Karpas-422 (cell line): Measurements from ENCODE around the gene ASXL2. TPM values are rescaled to one million over a fixed set of nuclear protein-coding genes. Genes with fewer than 3 reads are reported as not detected.
"Not testable (repeated sequence)": the region's sequence is repeated elsewhere in the genome, so short reads cannot be mapped to it uniquely, and the experiment has no call there.

ENCODE experiments used
- DNase-seq: peaks from one replicate; pipeline ENCODE4 v3.0.0-alpha.2; 2015
- H2AFZ ChIP-seq: fragments of 200-600 bp; sonication (generic); 2 replicates; pipeline ENCODE4 v1.6.1; 2014; ENCODE audit warnings: antibody characterized with exemption, low read length, mixed read lengths
- H3K27ac ChIP-seq: fragments of 200-600 bp; sonication (generic); 2 replicates; pipeline ENCODE4 v1.5.1; 2014; ENCODE audit warnings: mild to moderate bottlenecking, low read length, moderate library complexity
- H3K27me3 ChIP-seq: fragments of 200-600 bp; sonication (generic); 2 replicates; pipeline ENCODE4 v1.6.1; 2014; ENCODE audit warnings: low read length, mixed read lengths
- H3K36me3 ChIP-seq: fragments of 200-600 bp; sonication (generic); 2 replicates; pipeline ENCODE4 v1.6.1; 2014; ENCODE audit warnings: low read length, mixed read lengths; ENCODE audit not compliant: insufficient read depth
- H3K4me1 ChIP-seq: fragments of 200-600 bp; sonication (generic); 2 replicates; pipeline ENCODE4 v1.6.1; 2014; ENCODE audit warnings: mild to moderate bottlenecking, low read length, mixed read lengths
- H3K4me2 ChIP-seq: fragments of 200-600 bp; sonication (generic); 2 replicates; pipeline ENCODE4 v1.6.1; 2014; ENCODE audit warnings: low read length, low read depth, mild to moderate bottlenecking; ENCODE audit not compliant: poor library complexity, severe bottlenecking
- H3K4me3 ChIP-seq: fragments of 200-600 bp; sonication (generic); 2 replicates; pipeline ENCODE4 v1.5.1; 2014; ENCODE audit warnings: mild to moderate bottlenecking, antibody characterized with exemption, low read length, mixed read lengths
- H3K79me2 ChIP-seq: fragments of 200-600 bp; sonication (generic); 2 replicates; pipeline ENCODE4 v1.6.1; 2014; ENCODE audit warnings: mild to moderate bottlenecking, low read length, mixed read lengths
- H3K9ac ChIP-seq: fragments of 200-600 bp; sonication (generic); 2 replicates; pipeline ENCODE4 v1.6.0; 2014; ENCODE audit warnings: low read length
- H3K9me2 ChIP-seq: fragments of 200-600 bp; sonication (generic), shearing (Covaris generic); replicated peaks from 2 replicates; pipeline ENCODE4 v1.6.0; 2014; ENCODE audit warnings: mild to moderate bottlenecking, low read length, moderate library complexity; ENCODE audit not compliant: insufficient read depth
- H3K9me3 ChIP-seq: fragments of 300-700, 200-600 bp; sonication (generic); 2 replicates; pipeline ENCODE4 v1.6.1; 2014; ENCODE audit warnings: low read length, mixed read lengths
- H4K20me1 ChIP-seq: fragments of 200-600 bp; sonication (generic); 2 replicates; pipeline ENCODE4 v1.6.1; 2014; ENCODE audit warnings: mild to moderate bottlenecking, antibody characterized with exemption, low read length, low read depth; ENCODE audit not compliant: insufficient read depth
- total RNA-seq: library from RNA; depleted of rRNA; stranded (reverse); fragments of >200 nt; shearing (Covaris generic); gene quantifications from 2 replicates; pipeline ENCODE4 v1.2.3, GENCODE V29; 2014; ENCODE audit warnings: low replicate concordance

ASXL2 gene
- total RNA-seq, 1 experiment from 2014 or later: 17.6 TPM

DNA sequence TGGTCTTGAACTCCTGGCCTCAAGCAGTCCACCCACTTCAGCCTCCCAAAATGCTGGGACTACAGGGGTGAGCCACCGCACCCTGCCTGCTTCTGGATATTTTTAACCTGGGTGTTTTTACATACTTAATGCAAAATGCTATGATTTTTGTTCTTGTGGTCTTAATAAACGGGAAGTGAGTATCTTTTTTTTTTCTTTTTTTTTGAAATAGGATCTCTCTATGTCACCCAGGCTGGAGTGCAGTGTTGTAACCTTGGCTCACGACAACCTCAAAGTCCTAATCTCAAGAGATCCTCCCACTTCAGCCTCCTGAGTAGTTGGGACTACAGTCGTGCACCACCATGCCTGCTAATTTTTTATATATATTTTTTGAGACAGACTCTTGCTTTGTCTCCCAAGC, 19.2 kb upstream of the ASXL2 start:
- H3K79me2 ChIP-seq: no peaks in the 10 kb centered on the region
- H3K27ac ChIP-seq: no peak overlapping the region
- H4K20me1 ChIP-seq: no peaks in the 10 kb centered on the region
- no peaks in the 10 kb centered on the region for H3K9me2 ChIP-seq
- no peak overlapping the region for H3K9ac ChIP-seq
- no peaks in the 10 kb centered on the region for H3K9me3 ChIP-seq
- no peaks in the 10 kb centered on the region for H3K27me3 ChIP-seq
- DNase-seq: peak; percentile 85
- no peaks in the 10 kb centered on the region for H3K36me3 ChIP-seq
- no peak overlapping the region for H3K4me3 ChIP-seq
- no peak overlapping the region for H2AFZ ChIP-seq
- peaks cover 14% of the 10 kb centered on the region for H3K4me1 ChIP-seq
- no peak overlapping the region for H3K4me2 ChIP-seq

DNA sequence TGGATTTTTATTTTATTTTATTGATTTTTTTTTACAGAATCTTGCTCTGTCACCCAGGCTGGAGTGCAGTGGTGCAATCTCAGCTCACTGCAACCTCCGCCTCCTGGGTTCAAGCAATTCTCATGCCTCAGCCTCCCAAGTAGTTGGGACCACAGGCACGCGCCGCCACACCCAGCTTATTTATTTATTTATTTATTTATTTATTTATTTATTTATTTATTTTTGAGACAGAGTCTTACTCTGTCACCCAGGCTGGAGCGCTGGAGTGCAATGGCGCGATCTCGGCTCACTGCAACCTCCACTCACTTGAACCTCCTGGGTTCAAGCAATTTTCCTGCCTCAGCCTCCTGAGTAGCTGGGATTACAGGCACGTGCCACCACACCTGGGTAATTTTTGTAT, 18.0 kb upstream of the ASXL2 start:
- not testable (repeated sequence) for H2AFZ ChIP-seq, DNase-seq, H4K20me1 ChIP-seq, H3K9ac ChIP-seq, H3K27ac ChIP-seq, H3K9me2 ChIP-seq, H3K4me3 ChIP-seq, H3K9me3 ChIP-seq, H3K4me2 ChIP-seq, H3K36me3 ChIP-seq, H3K27me3 ChIP-seq, H3K79me2 ChIP-seq
- H3K4me1 ChIP-seq: peaks cover 14% of the 10 kb centered on the region

DNA sequence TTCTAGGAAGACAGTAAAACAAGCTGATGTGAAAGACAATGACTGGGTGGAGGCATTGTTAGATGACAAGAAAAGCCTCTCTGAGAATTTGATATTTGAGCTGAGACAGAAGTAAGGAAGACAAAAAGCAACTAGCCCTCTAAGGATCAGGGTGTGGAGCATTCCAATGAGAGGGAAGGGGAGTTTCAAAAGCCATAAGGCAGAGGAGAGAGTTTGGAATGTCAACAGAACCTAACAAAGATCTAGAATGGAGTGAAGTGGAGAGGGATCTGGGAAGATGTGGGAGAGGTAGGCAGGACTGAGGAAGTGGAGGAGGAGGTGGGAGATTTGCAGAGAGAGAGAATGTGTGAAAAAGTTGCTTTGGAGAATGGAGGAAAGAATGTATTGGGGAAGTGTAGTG, 17.3 kb upstream of the ASXL2 start:
- Histone ChIP-seq H3K79me2 (no peaks in the 10 kb centered on the region), H3K9me3 (no peaks in the 10 kb centered on the region), H3K4me2 (no peak overlapping the region), H2AFZ (no peak overlapping the region), H3K9me2 (no peaks in the 10 kb centered on the region), H3K4me1 (peaks cover 14% of the 10 kb centered on the region), H3K27me3 (no peaks in the 10 kb centered on the region), H3K27ac (no peak overlapping the region), H3K4me3 (no peak overlapping the region), H3K9ac (no peak overlapping the region), H4K20me1 (no peaks in the 10 kb centered on the region), H3K36me3 (no peaks in the 10 kb centered on the region)
- no peak for DNase-seq

DNA sequence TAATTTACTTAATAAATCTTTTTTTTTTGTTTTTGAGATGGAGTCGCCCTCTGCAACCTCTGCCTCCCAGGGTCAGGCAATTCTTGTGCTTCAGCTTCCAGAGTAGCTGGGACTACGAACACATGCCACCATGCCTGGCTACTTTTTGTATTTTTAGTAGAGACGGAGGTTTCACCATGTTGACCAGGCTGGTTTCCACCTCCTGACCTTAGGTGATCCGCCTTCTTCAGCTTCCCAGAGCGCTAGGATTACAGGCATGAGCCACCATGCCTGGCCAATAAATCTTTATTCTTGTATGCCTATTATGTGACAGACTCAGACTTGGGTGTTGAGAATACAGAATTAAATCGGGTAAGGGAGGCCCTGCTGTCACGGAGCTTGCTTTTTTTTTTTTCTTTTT, 16.7 kb upstream of the ASXL2 start:
- no peaks in the 10 kb centered on the region for H3K9me3 ChIP-seq
- no peak overlapping the region for H3K4me3 ChIP-seq
- no peak overlapping the region for H3K9ac ChIP-seq
- no peaks in the 10 kb centered on the region for H3K9me2 ChIP-seq
- H3K79me2 ChIP-seq: no peaks in the 10 kb centered on the region
- H4K20me1 ChIP-seq: no peaks in the 10 kb centered on the region
- H3K27ac ChIP-seq: no peak overlapping the region
- H2AFZ ChIP-seq: no peak overlapping the region
- H3K4me1 ChIP-seq: peaks cover 14% of the 10 kb centered on the region
- H3K27me3 ChIP-seq: no peaks in the 10 kb centered on the region
- H3K36me3 ChIP-seq: no peaks in the 10 kb centered on the region
- no peak for DNase-seq
- H3K4me2 ChIP-seq: no peak overlapping the region

DNA sequence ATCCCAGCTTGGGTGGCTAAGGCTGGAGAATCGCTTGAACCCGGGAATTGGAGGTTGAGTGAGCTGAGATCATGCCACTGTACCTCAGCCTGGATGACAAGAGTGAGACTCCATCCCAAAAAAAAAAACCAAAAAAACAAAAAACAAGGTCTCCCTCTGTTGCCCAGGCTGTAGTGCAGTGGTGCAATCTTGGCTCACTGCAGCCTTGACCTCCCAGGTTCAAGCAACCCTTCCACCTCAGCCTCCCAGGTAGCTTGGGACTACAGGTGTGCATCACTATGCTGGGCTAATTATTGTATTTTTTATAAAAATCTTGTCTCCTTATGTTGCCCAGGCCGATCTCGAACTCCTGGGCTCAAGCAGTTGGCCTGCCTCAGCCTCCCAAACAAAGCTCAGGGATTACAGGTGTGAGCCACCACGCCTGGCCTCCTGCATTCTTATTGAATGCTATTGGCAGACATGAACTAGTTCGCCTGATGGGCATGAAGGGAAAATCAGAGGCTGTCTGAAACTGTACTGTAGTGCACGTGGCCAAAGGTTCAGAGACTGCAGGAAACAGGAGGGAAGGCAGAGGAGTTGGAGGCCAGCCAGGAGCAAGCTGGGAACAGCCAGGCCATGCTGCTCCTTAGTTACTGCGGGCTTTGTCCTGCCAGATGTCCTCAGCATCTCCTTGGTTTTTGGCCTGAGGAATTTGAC, 16.0 kb upstream of the ASXL2 start:
- Histone ChIP-seq H3K9me2 (no peaks in the 10 kb centered on the region), H3K4me2 (no peak overlapping the region), H3K79me2 (no peaks in the 10 kb centered on the region), H3K27me3 (no peaks in the 10 kb centered on the region), H3K9ac (no peak overlapping the region), H3K4me1 (peaks cover 14% of the 10 kb centered on the region), H3K4me3 (no peak overlapping the region), H4K20me1 (no peaks in the 10 kb centered on the region), H3K27ac (no peak overlapping the region), H3K36me3 (no peaks in the 10 kb centered on the region), H2AFZ (no peak overlapping the region), H3K9me3 (no peaks in the 10 kb centered on the region)
- no peak for DNase-seq

DNA sequence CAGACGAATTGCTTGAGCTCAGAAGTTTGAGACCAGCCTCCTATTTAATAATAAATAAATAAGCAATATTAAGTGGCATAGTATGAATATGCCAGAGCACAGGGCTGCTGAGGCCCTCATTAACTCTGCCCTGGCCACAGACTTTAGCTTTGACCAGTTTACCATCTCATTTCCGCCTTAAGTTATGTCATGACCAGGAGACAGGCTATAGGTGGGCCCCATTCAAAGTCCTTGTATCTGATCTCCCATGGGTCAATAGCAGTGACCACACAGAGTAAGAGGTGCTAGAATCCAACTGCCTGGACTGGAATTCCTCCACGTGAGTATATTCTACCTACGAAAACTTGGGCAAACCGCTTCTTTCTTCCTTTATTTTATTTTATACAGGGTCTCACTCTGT, 13.4 kb upstream of the ASXL2 start:
- Histone ChIP-seq H3K9me2 (no peaks in the 10 kb centered on the region), H3K27ac (no peak overlapping the region), H3K4me2 (no peak overlapping the region), H3K79me2 (no peaks in the 10 kb centered on the region), H3K4me1 (no peaks in the 10 kb centered on the region), H3K9me3 (no peaks in the 10 kb centered on the region), H2AFZ (no peak overlapping the region), H3K9ac (no peak overlapping the region), H3K36me3 (no peaks in the 10 kb centered on the region), H3K27me3 (no peaks in the 10 kb centered on the region), H3K4me3 (no peak overlapping the region), H4K20me1 (no peaks in the 10 kb centered on the region)
- DNase-seq: no peak

DNA sequence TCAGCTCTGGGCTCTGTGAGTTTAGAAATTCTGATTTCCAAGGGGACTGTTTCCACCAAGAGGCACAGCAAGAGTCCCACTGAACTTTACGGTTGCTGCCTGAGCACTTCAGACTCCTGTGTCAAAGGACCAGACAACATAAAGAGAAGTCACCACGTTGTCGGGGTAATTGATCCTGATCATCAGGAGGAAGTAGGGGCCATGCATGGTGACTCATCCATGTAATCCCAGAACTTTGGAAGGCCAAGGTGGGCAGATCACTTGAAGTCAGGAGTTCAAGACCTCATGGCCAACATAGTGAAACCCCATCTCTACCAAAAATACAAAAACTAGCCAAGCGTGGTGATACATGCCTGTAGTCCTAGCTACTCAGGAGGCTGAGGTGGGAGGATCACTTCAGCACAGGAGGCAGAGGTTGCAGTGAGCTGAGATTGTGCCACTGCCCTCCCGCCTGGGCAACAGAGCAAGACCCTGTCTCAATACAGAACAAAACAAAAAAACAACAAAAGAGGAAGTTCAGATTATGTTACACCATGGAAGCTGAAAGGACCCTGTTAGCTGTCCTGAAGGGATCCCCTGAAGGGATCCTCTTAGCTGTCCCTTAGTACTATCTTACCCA, 9.4 kb upstream of the ASXL2 start:
- no peaks in the 10 kb centered on the region for H3K9me3 ChIP-seq
- H3K27ac ChIP-seq: no peak overlapping the region
- no peaks in the 10 kb centered on the region for H3K36me3 ChIP-seq
- no peak overlapping the region for H3K4me3 ChIP-seq
- no peaks in the 10 kb centered on the region for H3K9me2 ChIP-seq
- H3K4me1 ChIP-seq: no peaks in the 10 kb centered on the region
- no peak overlapping the region for H2AFZ ChIP-seq
- no peaks in the 10 kb centered on the region for H4K20me1 ChIP-seq
- H3K9ac ChIP-seq: no peak overlapping the region
- no peaks in the 10 kb centered on the region for H3K27me3 ChIP-seq
- DNase-seq: no peak
- no peak overlapping the region for H3K4me2 ChIP-seq
- H3K79me2 ChIP-seq: no peaks in the 10 kb centered on the region

DNA sequence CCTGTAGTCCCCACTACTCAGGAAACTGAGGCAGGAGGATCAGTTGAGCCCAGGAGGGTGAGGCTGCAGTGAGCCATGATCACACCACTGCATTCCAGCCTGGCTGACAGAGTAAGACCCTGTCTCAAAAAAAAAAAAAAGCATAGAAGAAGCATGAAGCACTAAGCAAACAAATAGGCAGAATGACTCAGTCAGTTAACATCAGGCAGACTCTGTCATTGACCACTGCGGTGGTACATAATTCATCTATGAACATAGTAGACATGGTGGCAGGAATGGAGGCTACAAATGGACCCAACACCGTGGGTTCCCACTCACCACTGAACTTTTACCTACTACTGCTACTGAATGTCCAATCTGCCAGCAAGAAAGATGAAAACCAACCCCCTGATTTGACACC, 7.6 kb upstream of the ASXL2 start:
- no peaks in the 10 kb centered on the region for H3K4me1 ChIP-seq
- no peaks in the 10 kb centered on the region for H4K20me1 ChIP-seq
- no peaks in the 10 kb centered on the region for H3K9me2 ChIP-seq
- H3K4me3 ChIP-seq: no peak overlapping the region
- no peaks in the 10 kb centered on the region for H3K36me3 ChIP-seq
- H2AFZ ChIP-seq: no peak overlapping the region
- no peak overlapping the region for H3K27ac ChIP-seq
- H3K4me2 ChIP-seq: no peak overlapping the region
- no peaks in the 10 kb centered on the region for H3K27me3 ChIP-seq
- H3K9ac ChIP-seq: no peak overlapping the region
- H3K9me3 ChIP-seq: no peaks in the 10 kb centered on the region
- no peak for DNase-seq
- H3K79me2 ChIP-seq: no peaks in the 10 kb centered on the region
